Right atrium auricular region (tissue), 2 donors: Measurements from ENCODE around the gene ACACB. TPM values are rescaled to one million over a fixed set of nuclear protein-coding genes. Genes with fewer than 3 reads are reported as not detected.
A peak's percentile ranks its signal among the peaks of the same experiment; 100 is the strongest.

Source experiments
- DNase-seq: peaks from one replicate; pipeline ENCODE4 v3.0.0-alpha.2; 2019; ENCODE audit warnings: low spot score
- H3K27ac ChIP-seq, 2 donors: fragments of 200-600 bp; sonication (generic); 1 replicate in 1 of 2; 2 replicates in 1 of 2; pipeline ENCODE4 v1.5.1; 2016 to 2019
- H3K27me3 ChIP-seq, 2 donors: fragments of 200-600 bp; sonication (generic); one replicate each; pipeline versions ENCODE4 v1.5.1 to v1.6.0; 2017 to 2019
- H3K36me3 ChIP-seq: fragments of 200-600 bp; sonication (generic); one replicate; pipeline ENCODE4 v1.5.1; 2016
- H3K4me1 ChIP-seq, 2 donors: fragments of 200-600 bp; sonication (generic); one replicate each; pipeline versions ENCODE4 v1.5.1 to v1.6.0; 2017 to 2019
- H3K4me3 ChIP-seq, 2 donors: fragments of 200-600 bp; sonication (generic); 1 replicate in 1 of 2; 2 replicates in 1 of 2; pipeline ENCODE4 v1.5.1; 2017 to 2019; ENCODE audit warnings: mild to moderate bottlenecking in 1 of 2, moderate library complexity in 1 of 2
- H3K9me3 ChIP-seq, 2 donors: fragments of 200-600 bp; sonication (generic); one replicate each; pipeline ENCODE4 v1.5.1; 2019
- CTCF ChIP-seq, 2 donors: fragments of 200-600 bp; sonication (generic); IDR thresholded peaks; one replicate each; pipeline ENCODE4 v1.5.1; 2019; ENCODE audit warnings: antibody characterized with exemption in 2 of 2
- total RNA-seq, 2 donors: library from RNA; depleted of rRNA; stranded (reverse); fragments of >200 nt; gene quantifications; one replicate each; pipeline ENCODE4 v1.1.0, GENCODE V29; 2016

ACACB gene
- 100 to 1,000 TPM in 1 of 2 donors, 10 to 100 TPM in 1; 76.8 to 104 TPM for total RNA-seq

GRCh38 chr12:109115758-109116610 lies at the start of gene ACACB:
ACACB (plus strand) TSS chr12:109116587; CDS start chr12:109139406, 22,819 bp downstream.
- no peaks in the 10 kb centered on the region for H3K36me3 ChIP-seq
- peak; percentile 84 for DNase-seq
- H3K27me3 ChIP-seq, result no peaks in the 10 kb centered on the region
- no peaks in the 10 kb centered on the region for H3K9me3 ChIP-seq
- H3K4me1 ChIP-seq, result peaks cover 0 to 90% of the 10 kb centered on the region in 2 donors
- peak within 1 kb of the TSS; percentile 32 to 43 for H3K4me3 ChIP-seq
- H3K27ac ChIP-seq, result peak within 1 kb of the TSS; percentile 94 to 95
- no peak for TF ChIP-seq CTCF (IDR thresholded peaks at IDR 0.05)

- H3K9me3 ChIP-seq, result no peaks in the 10 kb centered on the region
- no peaks in the 10 kb centered on the region for H3K27me3 ChIP-seq
- no peaks in the 10 kb centered on the region for H3K4me1 ChIP-seq
- no peak overlapping the region for H3K27ac ChIP-seq
- H3K4me3 ChIP-seq, result no peak overlapping the region
- no peak for DNase-seq
- peaks cover 57% of the 10 kb centered on the region for H3K36me3 ChIP-seq
- no peak for TF ChIP-seq CTCF (IDR thresholded peaks at IDR 0.05)
Observed at GRCh38 chr12:109069307-109070271, 46.8 kb upstream of the ACACB start.

- Histone ChIP-seq H3K9me3 (peaks cover 0 to 6% of the 10 kb centered on the region in 2 donors), H3K27ac (no peak overlapping the region), H3K4me1 (no peaks in the 10 kb centered on the region), H3K4me3 (no peak overlapping the region), H3K27me3 (no peaks in the 10 kb centered on the region), H3K36me3 (peaks cover 38% of the 10 kb centered on the region)
- no peak for TF ChIP-seq CTCF (IDR thresholded peaks at IDR 0.05)
- no peak for DNase-seq
Observed at GRCh38 chr12:109074866-109075265, 41.5 kb upstream of the ACACB start.

GRCh38 chr12:109082751-109083150 lies 33.6 kb upstream of the ACACB start:
- no peak for TF ChIP-seq CTCF (IDR thresholded peaks at IDR 0.05)
- Histone ChIP-seq H3K36me3 (peaks cover 85% of the 10 kb centered on the region), H3K27ac (no peak overlapping the region), H3K4me3 (no peak overlapping the region), H3K9me3 (peaks cover 0 to 6% of the 10 kb centered on the region in 2 donors), H3K4me1 (no peaks in the 10 kb centered on the region), H3K27me3 (no peaks in the 10 kb centered on the region)
- no peak for DNase-seq

- Histone ChIP-seq H3K27me3 (no peaks in the 10 kb centered on the region), H3K9me3 (no peaks in the 10 kb centered on the region), H3K27ac (no peak overlapping the region), H3K4me3 (no peak overlapping the region), H3K36me3 (peaks cover 90% of the 10 kb centered on the region), H3K4me1 (no peaks in the 10 kb centered on the region)
- no peak for TF ChIP-seq CTCF (IDR thresholded peaks at IDR 0.05)
- no peak for DNase-seq
Observed at GRCh38 chr12:109084425-109084824, 32.0 kb upstream of the ACACB start.
